Left ventricle myocardium superior (tissue), 1 donor: ENCODE data around the gene IRF6. TPM values are rescaled to one million over a fixed set of nuclear protein-coding genes. Genes with fewer than 3 reads are reported as not detected.

ENCODE experiments used
- ATAC-seq: fragments of 200-7000 bp; cut with Tn5 transposase; one replicate; pipeline ENCODE4 v1.9.1; 2020; ENCODE audit warnings: mild to moderate bottlenecking, moderate library complexity
- DNase-seq: peaks from one replicate; pipeline ENCODE4 v3.0.0-alpha.2; 2020
- intact Hi-C: fragments of 100-400 bp; cut with micrococcal nuclease; formaldehyde crosslinking; loops from one replicate; pipeline ENCODE4 v1.11.0; 2022
- total RNA-seq: library from RNA; stranded (reverse); fragmentation: NEBNext Ultra II Directional; extraction: Animal tissue kit (Norgen Biotek cat#: 25700); gene quantifications from one replicate; pipeline ENCODE4 v1.2.1, GENCODE V29; 2021
- donor health status: DM: no; HTN: yes; CAD: no; lungs with severe emphysema.

IRF6 gene
- total RNA-seq, 1 donor from 2014 or later: 48.5 TPM

- DNase-seq (peak; percentile 75), ATAC-seq (peak; percentile 89)
- intact Hi-C loops: no loop called here
Observed at GRCh38 chr1:209769171-209769904, 36.6 kb downstream of the IRF6 start.

- DNase-seq (peak; percentile 35), ATAC-seq (peak; percentile 17)
- intact Hi-C loops: no loop called here
Observed at GRCh38 chr1:209768354-209768774, 37.6 kb downstream of the IRF6 start.

GRCh38 chr1:209767706-209768105, 38.2 kb downstream of the IRF6 start:
- intact Hi-C loops: no loop called here

GRCh38 chr1:209767096-209767495, 38.8 kb downstream of the IRF6 start:
- intact Hi-C loops: no loop called here
- no peak for ATAC-seq
- no peak for DNase-seq

More at GRCh38 chr1:209767706-209768105, 38.2 kb downstream of the IRF6 start:
- DNase-seq (no peak), ATAC-seq (no peak)

- ATAC-seq (no peak), DNase-seq (no peak)
- intact Hi-C loops: no loop called here
Observed at GRCh38 chr1:209766051-209766450, 39.9 kb downstream of the IRF6 start.

- intact Hi-C loops: no loop called here
- ATAC-seq: peak; percentile 68
- DNase-seq: no peak
Observed at GRCh38 chr1:209761011-209761635, 44.8 kb downstream of the IRF6 start.

- intact Hi-C loops: no loop called here
- peak; percentile 27 for DNase-seq
- no peak for ATAC-seq
Observed at GRCh38 chr1:209759829-209760359, 46.0 kb downstream of the IRF6 start.

- ATAC-seq (no peak), DNase-seq (no peak)
- intact Hi-C loops: no loop called here
Observed at GRCh38 chr1:209758400-209758799, 47.5 kb downstream of the IRF6 start.

- intact Hi-C loops: no loop called here
- peak; percentile 52 for ATAC-seq
- DNase-seq: no peak
Observed at GRCh38 chr1:209756615-209757445, 49.1 kb downstream of the IRF6 start.

- no peak for DNase-seq
Observed at GRCh38 chr1:209755926-209756614, 49.9 kb downstream of the IRF6 start, which contains the start of gene TRAF3IP3. TRAF3IP3 (plus strand) TSS chr1:209756053; CDS start chr1:209760040, 3,987 bp downstream.

GRCh38 chr1:209755256-209755655, 50.7 kb downstream of the IRF6 start:
- intact Hi-C loops: no loop called here
- ATAC-seq: no peak
- no peak for DNase-seq

More at GRCh38 chr1:209755926-209756614, 49.9 kb downstream of the IRF6 start, which contains the start of gene TRAF3IP3:
- intact Hi-C loops: no loop called here
- peak; percentile 66 for ATAC-seq

GRCh38 chr1:209752890-209753289, 53.1 kb downstream of the IRF6 start:
- ATAC-seq: no peak
- intact Hi-C loops: no loop called here
- no peak for DNase-seq

GRCh38 chr1:209751627-209752231, 54.2 kb downstream of the IRF6 start:
- DNase-seq (no peak), ATAC-seq (no peak)
- intact Hi-C loops: no loop called here

GRCh38 chr1:209749670-209750323, 56.1 kb downstream of the IRF6 start:
- no peak for ATAC-seq
- intact Hi-C loops: loop anchor here (5.0 to 10.0 kb wide), 2 partner anchors 55 to 172 kb away; no protein-coding TSS in a partner anchor
- DNase-seq: no peak

GRCh38 chr1:209749205-209749604, 56.7 kb downstream of the IRF6 start:
- no peak for ATAC-seq
- no peak for DNase-seq
- intact Hi-C loops: loop anchor here (5.0 to 10.0 kb wide), 2 partner anchors 54 to 172 kb away; no protein-coding TSS in a partner anchor

- intact Hi-C loops: loop anchor here (5.0 to 10.0 kb wide), 2 partner anchors 54 to 171 kb away; no protein-coding TSS in a partner anchor
- ATAC-seq: no peak
Observed at GRCh38 chr1:209748620-209749019, 57.3 kb downstream of the IRF6 start.

GRCh38 chr1:209747580-209748262, 58.2 kb downstream of the IRF6 start:
- ATAC-seq (peak; percentile 96), DNase-seq (peak; percentile 92)
- intact Hi-C loops: loop anchor here (5.0 to 10.0 kb wide), 2 partner anchors 53 to 170 kb away; no protein-coding TSS in a partner anchor

More at GRCh38 chr1:209748620-209749019, 57.3 kb downstream of the IRF6 start:
- no peak for DNase-seq
